T-helper 1 cell treated with Interleukin-12 subunit alpha and Interleukin-12 subunit beta and Interleukin-4 antibody, amounts not matched to agents 30 ng/mL and 1 ng/mL, for 36 hours (primary cell): ENCODE measurements around the gene AFTPH. TPM values are rescaled to one million over a fixed set of nuclear protein-coding genes. Genes with fewer than 3 reads are reported as not detected.
"Not testable (repeated sequence)": the region's sequence is repeated elsewhere in the genome, so short reads cannot be mapped to it uniquely, and the experiment has no call there.

Experiments used
- intact Hi-C: fragments of 100-400 bp; cut with micrococcal nuclease; formaldehyde crosslinking; loops from one replicate; pipeline ENCODE4 v1.15.1; 2024
- total RNA-seq: library from RNA; stranded (reverse); gene quantifications from 2 replicates; pipeline ENCODE4 v1.2.3, GENCODE V29; 2022

Gene AFTPH
- total RNA-seq, 1 donor from 2014 or later, result 39.0 TPM

DNA sequence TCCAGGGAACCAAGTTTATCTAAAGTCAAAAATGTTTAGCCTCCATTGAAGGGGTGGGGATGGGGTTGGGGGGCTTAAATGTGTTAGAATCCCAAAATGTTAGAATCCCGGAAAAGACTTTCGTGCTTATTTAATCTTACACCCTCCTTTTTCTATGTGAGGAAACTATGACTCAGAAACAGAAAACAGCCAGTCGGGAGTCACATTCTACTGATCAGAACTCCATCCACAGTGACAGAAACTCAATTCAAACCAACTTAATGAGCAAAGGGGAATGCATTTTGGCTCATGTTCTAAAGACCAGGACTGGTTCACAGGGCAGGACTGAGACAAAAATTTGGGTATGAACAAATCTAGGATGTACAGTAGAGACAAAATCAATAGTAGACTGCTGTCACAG is 31.9 kb upstream of the AFTPH start:
- intact Hi-C loops, result no loop called here

DNA sequence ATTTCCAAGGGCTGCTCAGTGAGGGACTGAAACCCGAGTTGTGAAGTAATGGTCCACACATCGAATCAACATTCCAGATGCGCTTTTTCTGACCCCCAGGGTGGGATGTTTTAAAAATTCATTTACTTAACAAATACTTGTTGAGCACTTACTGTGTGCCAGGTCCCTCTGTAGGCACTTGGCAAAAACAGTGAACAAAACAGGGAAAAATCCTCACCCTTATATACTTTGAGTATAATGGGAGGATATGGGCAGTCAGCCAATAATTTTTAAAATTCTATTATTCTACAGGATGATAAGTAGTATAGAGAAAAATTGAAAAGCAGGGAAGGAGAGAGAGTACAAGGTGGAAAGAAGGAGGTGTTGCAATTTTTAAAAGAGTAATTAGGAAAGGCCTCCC is 31.3 kb upstream of the AFTPH start:
- intact Hi-C loops, result no loop called here

DNA sequence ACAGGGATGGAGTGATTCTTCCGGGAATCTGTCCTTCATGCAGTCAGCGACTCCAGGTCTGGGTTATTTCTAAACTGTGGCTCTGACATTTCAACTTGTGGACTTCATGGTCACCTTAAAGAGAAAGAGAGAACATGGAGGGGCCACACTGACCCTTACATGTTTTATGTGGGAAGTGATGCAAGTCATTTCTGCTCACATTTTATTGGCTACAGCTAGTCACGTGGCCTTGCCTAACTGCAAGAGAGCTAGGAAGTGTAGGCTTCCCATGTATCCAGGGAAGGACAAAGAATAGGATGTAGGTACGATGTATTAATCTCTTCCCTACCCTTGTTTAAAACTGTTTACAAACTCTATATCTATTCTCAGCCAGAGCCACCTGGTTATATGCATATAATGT is 30.3 kb upstream of the AFTPH start:
- intact Hi-C loops, result no loop called here

DNA sequence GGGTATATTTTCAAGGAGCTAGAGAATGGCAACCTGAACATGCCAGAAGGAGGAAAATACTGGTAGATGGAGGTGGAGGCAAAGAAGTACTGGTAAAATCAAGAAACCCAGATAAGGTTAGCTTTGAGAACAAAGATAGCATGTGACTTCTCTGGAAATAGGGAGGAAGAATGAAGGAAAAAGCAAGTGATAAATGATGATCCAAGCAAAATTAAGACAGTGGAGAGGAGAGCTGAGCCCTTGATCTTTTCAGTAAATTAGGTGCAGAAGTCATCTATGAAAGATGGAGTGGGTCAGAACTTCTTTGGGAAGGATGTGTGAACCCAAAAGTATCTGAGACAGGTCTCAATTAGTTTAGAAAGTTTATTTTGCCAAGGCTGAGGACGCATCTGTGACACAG is 25.7 kb upstream of the AFTPH start:
- intact Hi-C loops, result no loop called here

DNA sequence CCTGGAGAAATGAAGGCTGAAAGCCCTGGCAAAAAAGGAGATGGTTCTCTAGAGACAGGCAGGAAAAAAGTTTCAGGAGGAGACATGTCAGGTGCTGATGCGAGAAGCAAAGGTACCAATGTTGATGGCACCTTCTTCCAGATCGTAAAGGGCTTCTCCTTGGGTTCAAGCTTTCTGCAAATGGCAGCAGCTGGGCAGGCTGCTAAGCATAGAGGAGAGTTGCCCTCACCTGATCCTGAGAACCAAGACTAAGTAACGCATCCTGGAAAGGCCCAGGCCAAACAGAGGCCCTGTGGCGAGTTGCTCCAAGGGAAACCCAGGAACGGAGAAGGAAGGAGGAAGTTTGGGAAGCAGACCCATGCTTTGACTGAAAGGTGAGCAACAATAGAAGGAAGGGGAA is 23.6 kb upstream of the AFTPH start:
- intact Hi-C loops, result no loop called here

DNA sequence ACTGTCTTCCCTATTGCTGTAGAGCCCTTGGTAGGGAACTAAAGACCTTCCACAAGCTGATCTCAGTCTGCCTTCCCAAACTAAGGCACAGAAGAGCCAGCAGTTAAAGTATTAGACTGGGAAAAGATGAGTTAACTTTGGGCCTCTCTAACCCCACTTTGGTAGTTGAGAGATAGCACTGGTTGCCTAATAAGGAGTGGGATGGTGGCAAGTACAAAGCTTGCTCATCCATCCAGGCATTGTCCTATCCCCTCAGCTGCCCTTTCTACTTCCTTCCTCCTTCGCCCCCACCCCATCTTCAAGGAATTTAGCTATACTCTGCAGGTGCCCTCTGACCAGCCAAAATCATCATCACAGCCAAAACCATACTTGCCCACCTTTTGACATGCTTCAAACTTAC is 22.2 kb upstream of the AFTPH start:
- intact Hi-C loops, result no loop called here

DNA sequence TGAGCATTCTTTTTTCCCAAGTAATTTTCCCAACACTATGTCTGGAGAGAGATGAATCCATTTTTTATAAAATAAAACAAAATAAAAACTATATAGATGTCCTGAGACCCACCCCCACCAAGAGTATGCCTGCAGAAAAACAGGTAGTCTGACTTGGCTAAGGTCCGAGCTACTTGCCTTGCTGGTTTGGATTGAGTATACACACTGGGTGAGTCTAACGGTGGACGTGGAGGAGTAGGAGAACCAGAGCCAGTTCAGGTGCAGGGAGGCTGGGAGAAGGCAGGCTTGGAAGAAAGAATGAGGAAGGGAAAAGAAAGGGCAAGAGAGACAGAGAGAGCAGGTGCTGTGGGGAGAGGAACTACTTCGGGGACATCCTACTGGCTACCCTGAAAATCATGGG is 21.3 kb upstream of the AFTPH start:
- intact Hi-C loops, result no loop called here

DNA sequence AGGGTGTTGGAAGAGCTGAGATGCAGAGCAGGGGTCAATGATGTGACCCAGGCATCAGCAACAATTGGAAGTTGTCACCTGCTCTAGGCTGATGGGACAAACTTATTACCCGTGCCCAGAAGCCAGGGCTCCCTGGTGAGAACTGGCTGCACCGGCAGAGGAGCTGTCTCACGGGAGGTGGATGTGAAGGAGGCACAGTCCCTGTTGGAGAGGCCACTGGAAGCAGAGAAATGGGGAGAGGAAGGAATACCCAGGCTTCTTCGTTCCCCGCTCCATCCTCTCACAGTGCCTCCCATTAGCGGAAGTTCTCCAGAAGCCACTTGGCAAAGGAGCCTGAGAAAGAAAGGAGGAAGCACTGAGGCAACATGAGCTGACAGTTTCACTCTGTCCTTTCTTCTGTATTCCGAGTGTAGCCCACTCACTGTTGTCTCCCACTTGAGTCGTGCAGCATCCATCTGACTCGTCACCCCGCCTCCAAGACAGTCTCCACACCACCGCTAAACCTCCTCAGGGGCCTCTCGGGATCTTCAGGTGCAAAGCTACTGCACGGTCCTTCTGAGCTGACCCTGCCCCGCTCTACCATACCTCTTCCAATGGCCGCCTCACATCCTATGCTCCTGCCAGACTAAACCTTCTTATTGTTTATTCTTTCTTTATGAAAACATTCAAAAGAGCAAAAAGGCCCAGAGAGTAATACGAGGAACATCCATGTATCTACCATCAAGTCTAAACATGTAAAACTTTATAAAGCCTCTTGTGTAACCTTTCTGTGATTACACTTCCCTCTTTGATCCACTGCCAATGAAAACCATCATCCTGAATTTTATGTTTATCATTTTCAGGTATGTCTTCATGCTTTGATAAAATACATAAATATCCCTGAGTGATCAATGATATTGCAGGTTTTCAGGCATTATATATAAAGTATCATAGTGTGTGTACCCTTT is 19.1 kb upstream of the AFTPH start:
- intact Hi-C loops, result no loop called here

DNA sequence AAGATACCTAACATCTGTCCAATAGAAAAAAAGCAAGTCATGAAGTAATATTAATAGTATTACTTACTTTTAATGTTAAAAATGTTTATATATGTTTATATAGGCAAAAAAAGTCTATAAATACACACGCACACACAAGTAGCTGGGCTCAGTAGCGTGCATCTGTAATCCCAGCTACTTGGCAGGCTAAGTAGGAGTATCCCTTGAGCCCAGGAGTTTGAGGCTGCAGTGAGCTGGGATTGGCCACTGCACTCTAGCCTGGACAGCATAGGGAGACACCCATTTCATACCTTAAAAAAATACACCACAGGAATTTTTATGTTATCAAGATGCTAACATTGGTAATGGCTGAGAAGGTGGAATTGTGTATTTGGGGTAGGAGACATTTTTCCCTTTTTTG is 17.4 kb upstream of the AFTPH start:
- intact Hi-C loops, result no loop called here

DNA sequence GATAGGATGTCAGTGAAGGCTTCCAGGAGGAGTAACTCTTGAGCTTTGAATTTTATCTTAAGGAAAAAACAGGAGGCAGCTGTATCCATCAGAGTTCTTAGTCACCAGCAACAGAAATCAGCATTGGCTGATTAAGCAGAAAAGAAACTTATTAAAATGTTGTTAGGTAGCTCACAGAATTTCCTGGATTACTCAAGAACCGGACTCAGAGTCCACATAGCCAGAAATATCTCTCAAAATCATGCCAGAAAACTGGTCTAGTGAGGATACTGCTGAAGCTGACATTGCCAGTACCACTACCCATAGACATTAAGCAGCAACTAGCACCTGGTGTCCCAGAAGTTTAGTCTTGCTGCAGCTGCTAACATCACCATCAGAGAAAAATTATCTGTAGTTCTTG is 10.1 kb upstream of the AFTPH start:
- intact Hi-C loops, result no loop called here

DNA sequence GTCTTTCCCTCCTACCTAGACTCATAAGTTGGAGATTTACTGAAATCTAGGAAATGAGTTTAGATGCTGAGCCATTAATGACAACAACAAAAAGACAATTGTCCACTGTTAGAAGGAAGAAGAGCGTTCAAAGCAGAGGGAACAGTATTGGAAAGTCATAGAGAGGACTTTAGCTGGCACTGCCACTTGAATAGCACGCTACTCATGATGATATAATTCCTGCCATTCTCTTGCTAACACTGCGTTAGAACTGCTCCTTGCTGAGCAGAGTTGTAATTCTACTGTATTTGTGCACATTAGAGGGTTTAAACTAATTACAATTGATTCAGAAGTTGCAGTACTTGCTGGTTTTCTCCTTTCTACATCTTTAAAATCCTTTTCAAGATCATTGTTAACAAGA is 9.0 kb upstream of the AFTPH start:
- intact Hi-C loops, result no loop called here

DNA sequence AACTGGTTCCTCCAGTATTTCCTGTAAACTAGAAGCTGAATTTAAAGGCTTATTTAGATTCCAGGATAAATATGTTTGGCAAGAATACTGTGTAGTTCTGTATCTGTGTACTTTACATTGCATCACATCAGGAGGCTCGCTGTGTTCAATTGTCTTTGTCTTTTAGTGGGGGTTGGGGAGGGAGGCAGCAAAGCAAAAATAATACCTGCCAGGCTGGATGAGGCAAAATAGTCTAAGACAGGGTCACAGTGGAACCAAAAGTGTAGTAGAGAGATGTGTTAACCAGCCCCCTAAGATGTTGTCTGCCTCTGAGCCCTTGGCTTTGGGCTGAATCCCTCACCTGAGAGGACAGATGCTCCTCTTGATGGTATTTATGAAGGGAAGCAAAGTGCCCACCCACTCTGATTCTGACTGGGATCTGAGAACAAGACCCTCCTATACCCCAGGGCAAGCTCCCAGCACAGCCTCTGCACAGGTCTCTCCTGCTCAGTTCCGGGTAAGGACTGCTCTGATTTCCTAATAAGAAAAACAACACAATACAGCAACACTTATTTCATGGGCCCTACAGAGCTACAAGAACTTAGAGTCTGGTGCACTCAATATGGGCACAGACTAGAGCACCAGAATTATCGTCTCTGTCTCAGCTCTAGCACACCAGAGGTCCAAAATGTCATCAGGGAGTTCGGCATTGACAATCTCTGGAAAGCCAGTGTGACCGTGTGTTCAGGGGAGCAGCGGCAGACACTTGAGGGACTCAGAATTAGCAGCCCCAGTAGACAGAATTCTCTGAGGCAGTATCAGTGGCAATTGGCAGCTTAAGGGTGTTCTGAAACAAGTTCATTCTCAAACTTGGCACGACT is 7.2 kb upstream of the AFTPH start:
- intact Hi-C loops, result no loop called here

DNA sequence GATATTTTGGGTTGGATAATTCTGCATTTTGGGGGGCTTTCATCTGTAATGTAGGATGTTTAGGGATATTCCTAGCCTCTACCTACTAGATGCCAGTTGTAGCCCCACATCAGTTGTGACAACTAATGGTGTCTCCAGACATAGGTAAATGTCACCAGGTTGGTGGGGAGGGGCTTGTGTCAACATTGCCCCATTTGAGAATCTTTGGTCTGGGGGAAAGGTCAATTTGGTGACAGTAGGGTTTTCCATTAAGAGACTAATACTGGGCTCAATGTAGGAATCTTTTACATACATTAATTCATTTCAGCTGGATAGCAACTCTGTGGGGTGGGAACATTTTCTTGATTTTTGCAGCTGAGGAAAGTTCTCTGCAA is 6.6 kb upstream of the AFTPH start:
- intact Hi-C loops, result no loop called here

DNA sequence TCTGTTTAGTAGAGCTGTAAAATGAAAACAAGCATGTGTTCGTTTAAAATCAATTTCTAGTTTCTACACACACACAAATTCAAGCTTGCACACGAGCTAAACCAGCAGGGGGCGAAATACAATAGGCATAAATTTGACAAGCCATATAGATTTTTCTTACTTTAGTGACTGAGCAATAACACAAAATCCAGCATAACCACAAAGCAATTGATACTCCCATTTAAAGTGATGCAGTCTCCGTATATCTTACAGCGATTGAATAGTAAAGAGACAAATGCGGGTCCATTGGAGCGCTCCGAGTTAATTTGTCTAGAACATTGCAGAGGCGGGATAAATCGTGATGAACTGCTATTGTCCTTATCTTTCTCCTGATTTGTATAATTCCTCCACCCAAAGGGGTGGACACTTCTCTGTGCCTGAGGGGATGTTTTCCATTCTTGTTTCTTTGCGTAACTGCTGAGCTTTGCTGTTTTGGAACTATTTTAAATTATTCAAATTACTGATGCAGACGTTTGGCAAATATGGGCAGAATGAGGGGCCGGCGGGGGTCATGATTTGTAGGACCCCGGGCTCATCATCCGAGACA is 1.2 kb upstream of the AFTPH start:
- intact Hi-C loops, result loop anchor here (1.0 to 10.0 kb wide), 8 partner anchors 32 to 1052 kb away; partner anchors contain the start of gene SPRED2

DNA sequence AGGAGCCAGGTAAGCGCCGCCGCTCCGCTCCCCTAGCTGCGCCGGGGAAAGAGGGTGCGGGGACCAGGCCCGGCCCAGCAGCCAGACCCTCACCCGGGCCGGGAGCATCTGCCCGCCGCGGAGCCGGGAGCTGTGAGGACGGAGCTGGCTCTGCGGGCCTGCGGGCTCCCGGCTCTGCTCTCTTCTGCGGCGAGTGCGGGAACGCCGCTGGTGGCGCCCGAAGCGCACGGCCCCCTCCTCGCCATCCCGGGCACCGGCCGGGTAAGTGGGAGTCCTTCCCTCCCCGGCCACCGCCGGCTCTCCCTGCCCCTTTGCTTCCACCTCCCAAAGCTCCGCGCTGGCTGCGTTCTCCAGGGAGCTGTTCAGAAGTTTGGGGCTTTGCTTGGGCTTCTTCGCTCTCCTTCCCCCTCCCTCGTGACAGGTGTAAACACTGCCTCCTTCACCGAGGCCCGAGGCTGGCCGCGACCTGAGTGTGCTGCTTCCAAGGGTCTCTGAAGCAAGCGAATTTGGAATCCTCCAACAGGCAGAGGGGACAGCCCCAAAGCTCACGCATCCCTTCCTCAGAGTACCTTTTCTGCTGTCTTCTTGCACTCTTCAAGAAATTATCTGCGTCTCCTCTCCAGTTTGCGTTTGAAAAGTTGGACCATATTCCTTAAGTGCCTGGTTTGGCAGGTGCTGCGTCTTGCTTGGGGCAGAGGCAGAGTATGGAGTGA is 632 bp downstream of the AFTPH start:
- intact Hi-C loops, result loop anchor here (1.0 to 10.0 kb wide), 24 partner anchors 10 to 1050 kb away; partner anchors contain the start of genes ACTR2, MDH1, PELI1 and RAB1A

DNA sequence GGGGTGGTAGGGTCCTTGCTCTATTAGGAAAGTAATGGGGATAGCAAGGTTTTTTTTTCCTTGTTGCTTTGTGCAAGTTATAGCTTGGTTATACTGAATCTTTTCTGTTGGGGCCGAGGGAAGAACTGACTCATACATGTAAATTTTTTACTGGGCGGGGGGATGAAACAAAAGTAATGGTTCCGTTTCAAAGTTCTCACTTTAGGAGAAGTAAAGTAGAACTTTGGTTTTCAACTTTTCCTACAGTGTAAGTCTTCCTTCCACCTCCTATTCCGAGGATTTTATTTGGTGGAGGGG is 1.1 kb downstream of the AFTPH start:
- intact Hi-C loops, result loop anchor here (1.0 to 10.0 kb wide), 5 partner anchors 9 to 1050 kb away; partner anchors contain the start of genes SLC1A4, SPRED2 and UGP2

DNA sequence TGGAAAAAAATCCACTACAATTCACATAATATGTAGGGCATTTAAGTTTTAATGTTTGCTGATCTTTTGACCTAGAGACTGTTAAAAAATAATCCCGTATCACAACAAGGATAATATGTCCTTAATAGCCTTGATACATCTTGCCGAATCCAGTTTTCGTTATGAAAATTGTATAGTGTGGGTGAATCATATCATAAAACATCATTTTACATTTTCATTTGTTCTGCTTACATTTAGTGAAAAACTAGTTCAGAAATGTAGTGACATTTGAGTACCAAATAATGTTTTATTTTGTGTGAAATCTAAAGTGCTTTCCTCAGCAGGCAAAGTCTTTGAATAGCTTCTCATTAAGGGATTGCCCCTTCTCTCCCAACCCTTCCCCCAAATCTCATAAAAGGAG is 1.9 kb downstream of the AFTPH start:
- intact Hi-C loops, result loop anchor here (10.0 kb wide), 2 partner anchors 909 to 1049 kb away; partner anchors contain the start of gene SPRED2

DNA sequence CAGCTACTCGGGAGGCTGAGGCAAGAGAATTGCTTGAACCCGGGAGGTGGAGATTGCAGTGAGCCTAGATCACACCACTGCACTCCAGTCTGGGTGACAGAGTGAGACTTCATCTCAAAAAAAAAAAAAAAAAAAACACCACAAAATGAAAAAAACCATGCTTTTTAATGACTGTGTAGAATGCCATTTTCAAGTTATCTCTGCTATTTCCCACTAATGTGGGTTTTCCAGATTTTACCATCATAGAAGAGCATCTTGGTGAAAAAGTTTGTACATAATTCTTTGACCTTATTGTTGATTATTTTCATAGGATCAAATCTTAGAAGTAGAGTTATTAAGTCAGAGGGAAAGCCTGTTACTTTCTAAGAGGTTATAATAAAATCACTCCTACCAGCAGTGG is 6.8 kb downstream of the AFTPH start:
- intact Hi-C loops, result not testable (repeated sequence)

DNA sequence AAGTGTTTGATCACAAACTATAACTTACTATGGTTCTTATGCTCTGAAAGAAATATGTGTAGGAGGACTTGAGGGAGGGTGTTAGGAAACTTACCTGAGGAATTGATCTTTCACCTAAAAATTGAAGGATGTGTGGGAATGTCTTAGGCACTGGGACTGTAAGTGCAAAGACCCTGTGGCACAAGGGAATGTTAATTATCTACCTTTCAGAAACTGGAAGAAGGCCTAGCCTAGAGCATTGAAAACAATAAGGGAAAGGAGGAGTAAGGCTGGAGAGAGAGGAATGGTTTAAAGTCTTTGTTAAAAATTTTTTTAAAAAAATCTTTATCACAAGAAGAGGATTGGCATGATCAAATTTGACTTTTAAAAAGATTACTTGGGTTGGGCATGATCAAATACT is 7.9 kb downstream of the AFTPH start:
- intact Hi-C loops, result no loop called here

DNA sequence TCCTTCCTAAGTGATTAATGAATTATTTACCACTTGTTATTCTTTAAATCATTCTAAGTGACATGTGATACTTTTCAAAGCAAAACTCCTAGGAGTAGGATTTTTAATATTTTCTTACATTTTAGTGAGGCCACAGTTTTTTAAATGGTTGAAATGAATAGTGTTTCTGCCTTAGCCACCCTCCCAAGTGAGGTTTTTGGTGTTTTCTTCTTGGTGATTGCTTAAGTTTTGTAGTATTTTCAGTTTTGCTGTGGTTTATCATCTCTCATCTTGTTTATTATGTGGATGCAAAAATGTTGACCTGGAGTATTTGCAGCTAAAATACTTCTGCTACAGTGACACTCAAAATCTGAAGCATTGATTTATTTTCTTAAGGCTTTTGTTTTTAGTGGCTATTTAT is 9.8 kb downstream of the AFTPH start:
- intact Hi-C loops, result loop anchor here (1.0 kb wide), 2 partner anchors 8 to 9 kb away; no protein-coding TSS in a partner anchor

DNA sequence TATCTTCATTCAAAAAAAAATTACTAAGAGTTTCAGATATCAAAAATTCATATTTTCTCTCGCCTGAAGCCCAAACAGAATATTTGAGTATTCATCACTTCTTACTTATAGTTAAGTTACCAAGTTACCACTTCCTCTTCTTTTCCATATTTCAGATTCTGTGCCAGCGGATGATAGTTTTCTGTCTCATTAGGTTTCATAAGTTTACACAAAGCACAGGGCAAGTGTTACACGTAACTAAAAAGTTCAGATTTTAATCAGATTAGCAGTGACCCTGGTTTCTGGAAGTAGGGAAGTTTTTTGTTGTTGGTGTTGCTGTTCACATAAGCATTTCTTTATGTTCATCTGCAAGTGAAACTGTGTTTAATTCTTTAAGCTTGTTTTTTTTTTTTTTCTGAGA is 10.2 kb downstream of the AFTPH start:
- intact Hi-C loops, result loop anchor here (1.0 kb wide), 1 partner anchor 9 kb away; no protein-coding TSS in a partner anchor
